OCI-LY7 (cell line): ENCODE results near the gene TET3. TPM values are rescaled to one million over a fixed set of nuclear protein-coding genes. Genes with fewer than 3 reads are reported as not detected.
A peak's percentile ranks its signal among the peaks of the same experiment; 100 is the strongest.

Experiments used
- BruUV-seq: library from RNA; stranded (reverse); fragments of 400-500 nt; replicated peaks from 2 replicates; lab custom pipeline; 2021; lab: Mats Ljungman, UMichigan
- CTCF ChIA-PET: fragments of 300-600 bp; sonication (Branson Sonifier 250); formaldehyde crosslinking; loops from one replicate; lab custom pipeline; 2022; ENCODE audit warnings: antibody characterized with exemption; ENCODE audit not compliant: unreplicated experiment; lab: Charles Lee
- POLR2A ChIA-PET: fragments of 300-600 bp; sonication (Branson Sonifier 250); formaldehyde crosslinking; loops from one replicate; lab custom pipeline; 2022; ENCODE audit warnings: antibody characterized with exemption; lab: Charles Lee
- DNase-seq: peaks from one replicate; pipeline ENCODE4 v3.0.0-alpha.2; 2015; ENCODE audit warnings: low spot score
- H2AFZ ChIP-seq: fragments of 200-600 bp; sonication (generic), shearing (Covaris generic); 2 replicates; pipeline ENCODE4 v1.6.1; 2014; ENCODE audit warnings: mild to moderate bottlenecking, antibody characterized with exemption, low read length, moderate library complexity
- H3K27ac ChIP-seq: fragments of 200-600 bp; sonication (generic); 2 replicates; pipeline ENCODE4 v1.5.1; 2014; ENCODE audit warnings: mixed run types, low read depth, mild to moderate bottlenecking, moderate library complexity, low read length, inconsistent platforms; ENCODE audit not compliant: poor library complexity, severe bottlenecking
- H3K36me3 ChIP-seq: fragments of 200-600 bp; sonication (generic); 2 replicates; pipeline ENCODE4 v1.6.1; 2014; ENCODE audit warnings: mild to moderate bottlenecking, antibody characterized with exemption, low read length, moderate library complexity, mixed read lengths; ENCODE audit not compliant: insufficient read depth
- H3K4me1 ChIP-seq: fragments of 200-600 bp; sonication (generic); 2 replicates; pipeline ENCODE4 v1.5.1; 2014; ENCODE audit warnings: mild to moderate bottlenecking, low read length; ENCODE audit not compliant: insufficient read depth, poor library complexity, severe bottlenecking
- H3K4me2 ChIP-seq: fragments of 200-600 bp; sonication (generic); 2 replicates; pipeline ENCODE4 v1.6.1; 2014; ENCODE audit warnings: mild to moderate bottlenecking, low read length
- H3K4me3 ChIP-seq: fragments of 200-600 bp; sonication (generic); 2 replicates; pipeline ENCODE4 v1.5.1; 2014; ENCODE audit warnings: mild to moderate bottlenecking, low read depth, low read length; ENCODE audit not compliant: poor library complexity, severe bottlenecking
- H3K79me2 ChIP-seq: fragments of 200-600 bp; sonication (generic); 2 replicates; pipeline ENCODE4 v1.6.1; 2016; ENCODE audit warnings: low read depth, mild to moderate bottlenecking, low read length, moderate library complexity, mixed read lengths; ENCODE audit not compliant: insufficient read depth
- H3K9me2 ChIP-seq: fragments of 200-600 bp; sonication (generic); 2 replicates; pipeline ENCODE4 v1.6.1; 2016; ENCODE audit warnings: mild to moderate bottlenecking, low read length, mixed read lengths; ENCODE audit not compliant: insufficient read depth
- H3K9me3 ChIP-seq: fragments of 200-600 bp; sonication (generic); 2 replicates; pipeline ENCODE4 v1.6.1; 2014; ENCODE audit warnings: mild to moderate bottlenecking, mixed run types, low read length, mixed read lengths
- H4K20me1 ChIP-seq: fragments of 200-600 bp; sonication (generic); 2 replicates; pipeline ENCODE4 v1.6.1; 2014; ENCODE audit warnings: mild to moderate bottlenecking, antibody characterized with exemption, low read length, moderate library complexity, mixed read lengths; ENCODE audit not compliant: insufficient read depth
- CTCF ChIP-seq: fragments of 200-600 bp; sonication (generic); conservative IDR thresholded peaks from 2 replicates; pipeline ENCODE4 v1.5.1; 2014; ENCODE audit warnings: mild to moderate bottlenecking, antibody characterized with exemption, low read length, moderate library complexity, mixed read lengths
- EZH2phosphoT487 ChIP-seq: fragments of 200-600 bp; sonication (generic); IDR thresholded peaks from 2 replicates; pipeline ENCODE4 v1.6.1; 2018; ENCODE audit warnings: low read depth, borderline replicate concordance, mild to moderate bottlenecking, mixed run types, antibody characterized with exemption, low read length, moderate library complexity, mixed read lengths
- intact Hi-C: fragments of 100-400 bp; cut with micrococcal nuclease; formaldehyde crosslinking; loops from one replicate; pipeline ENCODE4 v1.10.0; 2022; ENCODE audit not compliant: unreplicated experiment
- total RNA-seq, 2 experiments: library from RNA; depleted of rRNA in 1 of 2; stranded (reverse); fragments of >200 nt in 1 of 2; shearing (Covaris generic) in 1 of 2; gene quantifications; 2 replicates each; pipeline ENCODE4 v1.2.3, GENCODE V29; 2014 to 2022

TET3 gene
- total RNA-seq, 2 experiments from 2014 or later, result 14.7 to 25.2 TPM

GRCh38 chr2:73987109-73987947 lies 2.6 kb downstream of the TET3 start:
- Histone ChIP-seq H2AFZ (no peak overlapping the region), H3K4me2 (peak overlapping the region; percentile 85), H3K9me2 (no peaks in the 10 kb centered on the region), H3K27ac (no peak overlapping the region), H3K4me1 (peaks cover 52% of the 10 kb centered on the region), H4K20me1 (no peaks in the 10 kb centered on the region), H3K9me3 (peaks cover 6% of the 10 kb centered on the region; the same call in 1 of the 2 replicates), H3K36me3 (peaks cover 62% of the 10 kb centered on the region), H3K4me3 (peak overlapping the region; percentile 67), H3K79me2 (peaks cover 64% of the 10 kb centered on the region)
- intact Hi-C loops, result loop anchor here (2.0 kb wide), 1 partner anchor 45 kb away; no protein-coding TSS in a partner anchor
- ChIA-PET POLR2A (no interaction called here), CTCF (no interaction called here)
- BruUV-seq, result no TSS peak
- TF ChIP-seq CTCF (no peak), EZH2phosphoT487 (no peak)
- DNase-seq, result no peak

- TF ChIP-seq CTCF (no peak), EZH2phosphoT487 (no peak)
- H3K79me2 ChIP-seq, result peaks cover 70% of the 10 kb centered on the region
- no peaks in the 10 kb centered on the region for H4K20me1 ChIP-seq
- ChIA-PET CTCF (no interaction called here), POLR2A (no interaction called here)
- peak overlapping the region; percentile 67 for H3K4me3 ChIP-seq
- BruUV-seq, result no TSS peak
- H3K36me3 ChIP-seq, result peaks cover 70% of the 10 kb centered on the region
- H2AFZ ChIP-seq, result no peak overlapping the region
- peak overlapping the region; percentile 85 for H3K4me2 ChIP-seq
- DNase-seq, result no peak
- H3K9me2 ChIP-seq, result no peaks in the 10 kb centered on the region
- intact Hi-C loops, result loop anchor here (2.0 kb wide), 1 partner anchor 45 kb away; no protein-coding TSS in a partner anchor
- H3K9me3 ChIP-seq, result peaks cover 6% of the 10 kb centered on the region; the same call in 1 of the 2 replicates
- no peak overlapping the region for H3K27ac ChIP-seq
- H3K4me1 ChIP-seq, result peaks cover 52% of the 10 kb centered on the region
Observed at GRCh38 chr2:73987948-73988700, 3.4 kb downstream of the TET3 start.
